ENCODE data around the gene SBSN.

SBSN gene

DNA sequence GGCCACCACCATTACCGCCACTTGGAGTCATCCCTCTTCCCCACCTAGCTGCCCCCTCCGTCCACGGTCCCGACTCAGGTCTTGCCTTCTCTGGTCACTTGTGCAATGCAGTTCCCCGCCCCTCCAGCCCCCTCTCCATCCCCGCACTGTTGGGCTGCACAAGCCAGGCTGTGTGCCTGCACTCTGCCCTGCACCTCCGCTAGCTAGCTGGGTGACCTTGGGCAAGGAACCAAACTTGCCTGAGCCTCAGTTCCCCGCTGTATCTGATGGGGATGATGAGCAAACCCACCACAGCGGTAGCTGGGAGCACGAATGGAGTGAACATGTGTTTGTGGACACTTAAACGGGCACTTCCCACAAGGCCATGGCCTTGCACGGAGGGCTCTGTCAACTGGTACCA, 11.7 kb upstream of the SBSN start:
- Histone ChIP-seq H3K4me3 (ENCODE audit: low read depth, low read length) (no peak overlapping the region), H3K36me3 (ENCODE audit: control insufficient read depth, insufficient read depth, low read length) (peaks cover 14% of the 10 kb centered on the region), H3K4me1 (ENCODE audit: control insufficient read depth, insufficient read depth, low read length) (peaks cover 12% of the 10 kb centered on the region), H3K27me3 (ENCODE audit: control insufficient read depth, insufficient read depth, low read length) (no peaks in the 10 kb centered on the region), H3K9me3 (ENCODE audit: control insufficient read depth, insufficient read depth, low read length) (no peaks in the 10 kb centered on the region), H3K9ac (ENCODE audit: low read depth, low read length) (no peak overlapping the region)

DNA sequence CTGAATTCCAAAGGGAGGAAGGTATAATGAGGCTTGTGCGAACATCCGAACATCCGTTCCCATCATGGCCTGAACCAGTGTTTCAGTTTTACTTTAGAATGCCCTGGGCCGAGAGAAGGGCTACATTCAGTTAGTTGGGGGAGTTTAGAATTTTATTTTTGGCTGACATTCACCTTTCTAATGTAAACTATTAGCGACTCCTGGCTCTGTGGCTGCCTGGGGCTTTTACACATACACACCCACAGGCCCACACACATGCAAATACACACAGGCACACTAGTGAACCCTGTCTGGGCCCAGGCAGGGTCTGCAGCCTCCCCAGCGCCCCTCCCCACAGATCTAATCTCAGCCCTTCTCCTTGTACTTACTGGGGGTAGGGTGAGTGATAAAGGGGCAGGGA, 11.2 kb upstream of the SBSN start:
- Histone ChIP-seq H3K4me3 (ENCODE audit: low read depth, low read length) (no peak overlapping the region), H3K4me1 (ENCODE audit: control insufficient read depth, insufficient read depth, low read length) (peaks cover 9% of the 10 kb centered on the region), H3K9me3 (ENCODE audit: control insufficient read depth, insufficient read depth, low read length) (no peaks in the 10 kb centered on the region), H3K36me3 (ENCODE audit: control insufficient read depth, insufficient read depth, low read length) (peaks cover 14% of the 10 kb centered on the region), H3K27me3 (ENCODE audit: control insufficient read depth, insufficient read depth, low read length) (no peaks in the 10 kb centered on the region), H3K9ac (ENCODE audit: low read depth, low read length) (no peak overlapping the region)

DNA sequence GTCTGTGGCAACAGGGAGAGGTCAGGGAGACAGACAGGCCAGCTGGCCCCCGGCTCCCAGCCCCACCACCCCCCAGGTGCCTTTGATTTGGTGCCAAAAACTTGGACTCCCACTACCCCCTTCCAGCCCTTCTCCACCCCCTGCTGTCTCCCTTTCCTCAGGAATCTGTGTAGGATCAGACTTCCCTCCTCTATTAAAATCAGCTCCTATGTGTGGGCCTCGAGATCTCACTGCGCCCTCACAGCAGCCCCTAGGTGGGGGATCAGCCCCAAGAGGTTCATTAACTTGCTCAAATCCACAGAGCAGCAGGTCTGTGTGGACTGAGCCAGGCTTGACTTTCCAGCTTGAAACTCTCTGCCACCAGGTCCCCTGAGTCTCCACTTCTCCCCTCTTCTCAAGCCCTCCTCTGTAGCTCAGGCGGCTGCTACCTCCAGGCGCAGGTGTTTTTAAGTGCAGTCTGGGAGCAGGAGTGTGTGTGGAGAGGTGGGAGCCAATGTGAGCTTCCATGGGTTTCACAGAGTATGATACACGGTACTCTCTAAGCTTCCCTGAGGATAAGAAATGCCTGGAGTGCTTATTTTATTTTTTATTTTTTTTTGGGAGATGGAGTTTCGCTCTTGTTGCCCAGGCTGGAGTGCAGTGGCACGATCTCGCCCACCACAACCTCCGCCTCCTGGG, 6.8 kb upstream of the SBSN start:
- H3K36me3 ChIP-seq (ENCODE audit: control insufficient read depth, insufficient read depth, low read length) = no peaks in the 10 kb centered on the region
- no peak overlapping the region for H3K9ac ChIP-seq (ENCODE audit: low read depth, low read length)
- H3K9me3 ChIP-seq (ENCODE audit: control insufficient read depth, insufficient read depth, low read length) = no peaks in the 10 kb centered on the region
- peaks cover 11% of the 10 kb centered on the region for H3K4me1 ChIP-seq (ENCODE audit: control insufficient read depth, insufficient read depth, low read length)
- no peak overlapping the region for H3K4me3 ChIP-seq (ENCODE audit: low read depth, low read length)
- H3K27me3 ChIP-seq (ENCODE audit: control insufficient read depth, insufficient read depth, low read length) = peaks cover 7% of the 10 kb centered on the region

DNA sequence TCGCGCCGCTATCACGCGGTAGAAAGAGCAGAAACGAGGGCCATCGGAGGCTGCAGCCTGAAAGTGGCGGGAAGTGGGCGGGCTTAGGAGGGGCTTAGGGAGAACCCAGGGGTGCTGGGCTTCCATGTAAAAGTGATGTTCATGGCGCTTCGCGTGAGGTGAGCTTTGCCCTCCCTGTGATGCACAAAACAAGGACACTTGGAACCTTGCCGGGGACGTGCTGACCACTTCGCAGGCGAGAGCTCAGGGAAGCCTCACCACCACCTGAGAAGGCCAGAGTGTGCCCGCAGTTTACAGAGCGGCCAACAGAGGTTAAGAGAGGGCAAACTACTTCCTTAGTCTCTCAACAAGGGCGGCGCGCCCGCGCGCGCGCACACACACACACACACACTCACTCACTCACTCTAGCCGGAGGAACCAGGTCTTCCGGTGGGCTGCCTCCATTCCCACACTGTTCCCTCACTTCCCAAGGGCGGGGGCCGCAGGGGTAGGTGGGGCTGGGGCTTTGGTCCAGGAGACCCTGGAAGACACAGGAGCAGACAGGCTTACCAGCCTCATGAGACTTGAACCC, 5.8 kb upstream of the SBSN start:
- Histone ChIP-seq H3K4me1 (ENCODE audit: control insufficient read depth, insufficient read depth, low read length) (peaks cover 7% of the 10 kb centered on the region), H3K9ac (ENCODE audit: low read depth, low read length) (peak overlapping the region; percentile 24), H3K27me3 (ENCODE audit: control insufficient read depth, insufficient read depth, low read length) (peaks cover 11% of the 10 kb centered on the region), H3K9me3 (ENCODE audit: control insufficient read depth, insufficient read depth, low read length) (no peaks in the 10 kb centered on the region), H3K4me3 (ENCODE audit: low read depth, low read length) (peak overlapping the region; percentile 35), H3K36me3 (ENCODE audit: control insufficient read depth, insufficient read depth, low read length) (no peaks in the 10 kb centered on the region)

DNA sequence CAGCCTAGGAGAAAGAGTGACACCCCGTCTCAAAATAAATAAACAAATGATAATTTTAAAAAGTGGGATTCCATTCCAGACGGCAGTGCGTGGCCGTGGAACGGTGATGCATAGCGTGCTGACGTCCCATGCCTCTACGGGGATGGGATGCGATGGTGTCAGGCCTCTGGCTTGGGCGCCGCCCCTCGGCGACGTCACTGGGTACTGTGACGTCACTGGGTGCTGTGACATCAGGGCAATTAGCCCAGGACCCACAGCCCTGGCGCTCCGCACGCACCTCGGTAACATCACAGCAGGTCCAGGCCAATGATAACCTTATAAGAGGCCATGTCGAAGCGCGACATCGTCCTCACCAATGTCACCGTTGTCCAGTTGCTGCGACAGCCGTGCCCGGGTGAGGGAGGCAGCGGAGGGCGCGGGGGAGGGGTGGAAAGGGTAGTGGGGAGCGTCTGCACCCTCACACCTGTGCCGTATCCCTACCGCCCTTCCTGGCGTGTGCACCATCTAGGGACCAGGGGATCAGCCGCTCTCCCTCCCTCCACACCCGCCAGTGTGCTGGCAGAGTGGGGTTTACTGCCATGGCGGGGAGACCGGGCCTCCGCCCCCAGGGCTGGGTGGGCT, 5.2 kb upstream of the SBSN start, which contains the start of gene GAPDHS:
Gene GAPDHS (plus strand): TSS at position 256 of the 621 bp plus-strand sequence. CDS start 72 bp downstream, at position 328.
- H3K4me3 ChIP-seq (ENCODE audit: low read depth, low read length) = peak within 1 kb of the TSS; percentile 35
- H3K27me3 ChIP-seq (ENCODE audit: control insufficient read depth, insufficient read depth, low read length) = peaks cover 13% of the 10 kb centered on the region
- H3K9me3 ChIP-seq (ENCODE audit: control insufficient read depth, insufficient read depth, low read length) = no peaks in the 10 kb centered on the region
- H3K9ac ChIP-seq (ENCODE audit: low read depth, low read length) = peak within 1 kb of the TSS; percentile 24
- H3K4me1 ChIP-seq (ENCODE audit: control insufficient read depth, insufficient read depth, low read length) = peaks cover 7% of the 10 kb centered on the region
- no peaks in the 10 kb centered on the region for H3K36me3 ChIP-seq (ENCODE audit: control insufficient read depth, insufficient read depth, low read length)

DNA sequence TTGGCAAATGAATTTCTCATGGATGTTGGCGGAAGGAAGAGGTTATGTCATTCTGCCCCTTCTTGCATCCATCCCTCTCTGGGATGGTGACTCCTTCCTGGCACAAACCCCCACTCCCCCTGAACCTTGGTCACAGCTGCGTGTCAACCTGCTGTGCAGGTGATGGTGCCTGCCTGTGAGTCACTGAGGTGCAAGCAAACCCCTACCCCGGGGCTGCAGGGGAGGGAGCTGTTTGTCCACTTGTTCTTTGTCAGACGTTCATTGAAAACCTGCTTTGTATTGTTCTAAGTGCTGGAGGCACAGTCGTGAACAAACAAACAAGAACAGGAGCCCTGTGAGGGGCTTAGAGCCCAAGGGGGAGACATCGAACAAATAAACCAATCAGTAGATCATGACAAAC, 3.2 kb upstream of the SBSN start:
- Histone ChIP-seq H3K9me3 (ENCODE audit: control insufficient read depth, insufficient read depth, low read length) (no peaks in the 10 kb centered on the region), H3K4me3 (ENCODE audit: low read depth, low read length) (no peak overlapping the region), H3K27me3 (ENCODE audit: control insufficient read depth, insufficient read depth, low read length) (peaks cover 14% of the 10 kb centered on the region), H3K4me1 (ENCODE audit: control insufficient read depth, insufficient read depth, low read length) (peaks cover 7% of the 10 kb centered on the region), H3K9ac (ENCODE audit: low read depth, low read length) (no peak overlapping the region), H3K36me3 (ENCODE audit: control insufficient read depth, insufficient read depth, low read length) (no peaks in the 10 kb centered on the region)

DNA sequence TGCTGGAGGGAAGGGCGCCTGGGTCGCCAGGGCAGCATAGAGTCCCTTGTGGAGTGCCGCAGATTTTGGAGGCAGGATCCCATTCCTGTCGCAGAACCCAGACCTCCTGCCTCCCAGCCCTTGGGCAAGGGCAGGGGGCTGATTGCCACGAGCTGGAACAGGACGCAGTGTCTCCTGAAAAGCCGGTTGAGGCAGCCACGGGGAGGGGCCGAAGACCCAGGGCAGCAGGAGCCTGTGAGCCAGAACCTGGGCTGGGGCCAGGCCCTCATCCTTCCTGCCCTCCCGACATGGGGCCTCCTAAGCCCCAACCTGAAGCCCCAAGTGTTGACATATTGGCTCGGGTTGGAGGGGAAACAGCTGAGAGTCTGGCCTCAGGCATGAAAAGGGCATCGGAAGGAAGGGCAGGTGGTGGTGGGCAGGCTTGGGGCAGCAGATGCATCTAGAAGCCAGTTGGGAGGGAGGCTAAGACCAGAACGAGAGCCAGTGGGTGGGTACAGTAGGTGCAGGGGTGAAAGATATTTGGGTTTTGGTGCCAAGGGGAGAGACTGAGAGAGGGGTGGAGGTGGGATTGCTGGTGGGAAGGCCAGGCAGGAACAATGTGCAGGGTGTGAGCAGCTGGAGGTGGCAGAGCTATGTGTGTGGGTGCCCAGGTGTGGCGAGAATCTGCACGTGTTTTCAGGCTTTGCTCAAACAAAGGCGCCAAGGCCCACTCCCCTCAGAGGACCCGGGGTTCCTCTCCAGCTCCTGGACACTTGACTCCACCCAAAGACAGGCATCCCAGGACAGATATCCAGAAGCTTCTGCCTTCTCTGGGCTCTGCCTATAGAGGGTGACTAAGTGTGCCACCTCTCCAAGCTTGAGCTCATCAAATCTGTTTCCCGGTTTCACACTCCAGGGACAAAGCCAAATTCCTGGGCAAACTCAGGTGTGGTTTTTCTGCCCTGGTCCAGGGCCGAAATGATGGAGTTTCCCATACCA, 1.4 kb upstream of the SBSN start:
- Histone ChIP-seq H3K27me3 (ENCODE audit: control insufficient read depth, insufficient read depth, low read length) (peaks cover 25% of the 10 kb centered on the region), H3K9ac (ENCODE audit: low read depth, low read length) (no peak overlapping the region), H3K36me3 (ENCODE audit: control insufficient read depth, insufficient read depth, low read length) (no peaks in the 10 kb centered on the region), H3K9me3 (ENCODE audit: control insufficient read depth, insufficient read depth, low read length) (no peaks in the 10 kb centered on the region), H3K4me3 (ENCODE audit: low read depth, low read length) (no peak overlapping the region), H3K4me1 (ENCODE audit: control insufficient read depth, insufficient read depth, low read length) (peaks cover 6% of the 10 kb centered on the region)

DNA sequence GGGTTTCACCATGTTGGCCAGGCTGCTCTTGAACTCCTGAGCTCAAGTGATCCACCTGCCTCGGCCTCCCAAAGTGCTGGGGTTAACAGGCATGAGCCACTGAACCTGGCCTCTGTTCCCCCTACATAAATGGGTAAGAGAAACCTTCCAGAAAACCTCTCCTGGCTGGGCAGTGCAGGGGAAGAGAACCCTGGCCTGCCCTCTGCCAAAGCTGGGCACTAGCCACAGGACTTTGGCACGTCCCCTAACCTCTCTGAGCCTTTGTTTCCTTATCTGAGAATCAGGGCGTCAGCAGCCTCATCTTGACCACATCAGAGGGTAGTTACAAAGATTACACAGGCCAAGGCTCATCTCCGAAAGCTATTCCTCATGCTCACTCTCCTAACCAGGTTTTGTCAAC, 2.2 kb downstream of the SBSN start:
- Histone ChIP-seq H3K4me3 (ENCODE audit: low read depth, low read length) (no peak overlapping the region), H3K27me3 (ENCODE audit: control insufficient read depth, insufficient read depth, low read length) (peaks cover 19% of the 10 kb centered on the region), H3K9ac (ENCODE audit: low read depth, low read length) (no peak overlapping the region), H3K9me3 (ENCODE audit: control insufficient read depth, insufficient read depth, low read length) (no peaks in the 10 kb centered on the region), H3K4me1 (ENCODE audit: control insufficient read depth, insufficient read depth, low read length) (peaks cover 11% of the 10 kb centered on the region), H3K36me3 (ENCODE audit: control insufficient read depth, insufficient read depth, low read length) (no peaks in the 10 kb centered on the region)

DNA sequence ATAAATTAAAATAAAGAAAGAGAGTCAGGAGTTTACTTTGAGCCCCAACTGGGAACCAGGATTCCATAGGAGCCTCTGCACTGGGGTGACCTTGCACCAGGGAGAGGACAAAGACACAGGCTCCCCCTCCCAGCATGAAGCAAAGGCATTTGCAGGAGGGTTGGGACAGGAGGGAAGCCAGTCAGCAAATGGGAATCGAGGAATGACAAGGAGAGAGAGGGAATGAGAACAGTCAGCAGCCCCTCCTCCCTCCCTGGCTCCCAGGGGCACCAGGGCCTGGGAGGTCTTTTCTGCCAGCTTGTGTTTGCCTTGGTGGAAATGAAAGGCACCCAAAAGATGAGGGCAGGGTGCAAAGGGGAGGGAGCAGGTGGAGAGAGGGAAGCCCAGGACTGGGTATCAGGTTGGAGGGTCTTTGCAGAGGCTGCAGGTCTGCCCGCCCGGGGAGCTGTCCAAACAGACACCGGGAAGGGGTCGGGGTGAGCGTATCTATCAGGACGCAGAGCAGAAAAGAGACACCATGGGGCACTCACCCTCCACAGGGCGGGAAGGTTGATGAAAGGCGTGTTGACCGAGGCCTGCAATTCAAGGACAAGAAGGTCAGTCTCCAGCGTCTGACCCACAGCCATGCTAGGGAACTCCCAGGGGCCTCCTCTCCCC, 3.8 kb downstream of the SBSN start:
- Histone ChIP-seq H3K4me1 (ENCODE audit: control insufficient read depth, insufficient read depth, low read length) (peaks cover 11% of the 10 kb centered on the region), H3K36me3 (ENCODE audit: control insufficient read depth, insufficient read depth, low read length) (no peaks in the 10 kb centered on the region), H3K4me3 (ENCODE audit: low read depth, low read length) (peak overlapping the region; percentile 45), H3K9ac (ENCODE audit: low read depth, low read length) (no peak overlapping the region), H3K9me3 (ENCODE audit: control insufficient read depth, insufficient read depth, low read length) (no peaks in the 10 kb centered on the region), H3K27me3 (ENCODE audit: control insufficient read depth, insufficient read depth, low read length) (peaks cover 18% of the 10 kb centered on the region)

DNA sequence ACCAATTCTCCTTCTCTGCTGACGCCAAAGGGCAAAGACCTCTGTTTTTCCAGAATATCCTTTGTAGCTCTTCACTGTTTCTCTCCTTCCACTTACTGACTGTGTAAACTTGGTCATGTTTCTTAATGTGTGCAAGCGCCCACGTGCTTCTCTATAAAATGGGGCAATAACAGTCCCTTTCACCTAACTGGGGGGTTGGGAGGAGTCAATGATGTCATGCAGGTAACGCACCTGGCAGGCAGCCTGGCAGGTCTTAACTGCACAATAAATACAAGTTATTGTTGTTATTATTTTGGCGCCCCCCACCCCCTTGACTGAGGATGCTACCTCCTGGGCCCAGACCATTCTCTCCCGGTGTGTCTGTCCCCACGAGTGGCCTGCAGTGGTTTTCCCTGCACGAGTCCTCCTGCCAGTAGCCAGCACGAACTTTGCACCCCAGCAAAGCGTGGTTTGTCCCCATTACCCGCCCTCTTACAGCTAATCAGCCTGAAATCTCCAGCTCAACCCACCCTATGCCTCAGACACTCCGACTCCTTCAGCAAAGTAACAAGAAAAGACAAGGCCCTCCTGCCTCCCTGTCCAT, 5.3 kb downstream of the SBSN start:
- Histone ChIP-seq H3K9ac (ENCODE audit: low read depth, low read length) (no peak overlapping the region), H3K36me3 (ENCODE audit: control insufficient read depth, insufficient read depth, low read length) (no peaks in the 10 kb centered on the region), H3K27me3 (ENCODE audit: control insufficient read depth, insufficient read depth, low read length) (peaks cover 11% of the 10 kb centered on the region), H3K9me3 (ENCODE audit: control insufficient read depth, insufficient read depth, low read length) (no peaks in the 10 kb centered on the region), H3K4me3 (ENCODE audit: low read depth, low read length) (no peak overlapping the region), H3K4me1 (ENCODE audit: control insufficient read depth, insufficient read depth, low read length) (peaks cover 11% of the 10 kb centered on the region)

Data from iPS-15b (cell line).